AG04450 (cell line): ENCODE results near the gene LAIR1. TPM values are rescaled to one million over a fixed set of nuclear protein-coding genes. Genes with fewer than 3 reads are reported as not detected.

Experiments
- CTCF ChIA-PET: fragments of 300-600, 350-600 bp; formaldehyde crosslinking; extraction: SDS; loops from one replicate; lab custom pipeline; 2022; ENCODE audit warnings: antibody characterized with exemption, inconsistent platforms; lab: Charles Lee
- POLR2A ChIA-PET: fragments of 350-600 bp; formaldehyde crosslinking; extraction: SDS; loops from one replicate; lab custom pipeline; 2021; ENCODE audit warnings: antibody characterized with exemption, inconsistent platforms; lab: Yijun Ruan, JAX
- DNase-seq: peaks from one replicate; pipeline ENCODE4 v3.0.0-alpha.2; 2011; ENCODE audit warnings: low read depth, low spot score
- H3K27ac ChIP-seq: one replicate; pipeline ENCODE4 v1.5.1; 2012; ENCODE audit warnings: low read depth, low read length, control low read depth
- H3K27me3 ChIP-seq: one replicate; pipeline ENCODE4 v1.6.0; 2012; ENCODE audit warnings: low read length; ENCODE audit not compliant: control insufficient read depth, insufficient read depth
- H3K4me3 ChIP-seq: 2 replicates; pipeline ENCODE4 v1.5.1; 2011; ENCODE audit warnings: mild to moderate bottlenecking, low read depth, low read length, control low read depth
- H3K9me3 ChIP-seq: 2 replicates; pipeline ENCODE4 v1.5.1; 2012; ENCODE audit warnings: low read length; ENCODE audit not compliant: control insufficient read depth, insufficient read depth
- CTCF ChIP-seq: IDR thresholded peaks from 2 replicates; pipeline ENCODE4 v1.5.1; 2011; ENCODE audit warnings: low read depth, low read length, control low read depth, inconsistent platforms
- polyA plus RNA-seq: library from polyadenylated mRNA; depleted of rRNA; stranded (reverse); fragments of >200 nt; gene quantifications from 2 replicates; pipeline ENCODE4 v1.2.3, GENCODE V29; 2011

Gene LAIR1
- polyA plus RNA-seq, 1 experiment, result not detected

GRCh38 chr19:54395685-54396084 lies 31.0 kb upstream of the LAIR1 start:
- no peak for DNase-seq
- ChIA-PET CTCF (no interaction called here), POLR2A (no interaction called here)
- no peak overlapping the region for H3K4me3 ChIP-seq
- H3K27me3 ChIP-seq, result no peaks in the 10 kb centered on the region
- peaks cover 4% of the 10 kb centered on the region for H3K9me3 ChIP-seq
- H3K27ac ChIP-seq, result no peak overlapping the region
- no peak for TF ChIP-seq CTCF

GRCh38 chr19:54393381-54393780 lies 28.6 kb upstream of the LAIR1 start:
- no peak for TF ChIP-seq CTCF
- Histone ChIP-seq H3K27ac (no peak overlapping the region), H3K4me3 (no peak overlapping the region), H3K27me3 (peaks cover 4% of the 10 kb centered on the region), H3K9me3 (peaks cover 4% of the 10 kb centered on the region; the same call in 1 of the 2 replicates)
- ChIA-PET CTCF (no interaction called here), POLR2A (no interaction called here)
- DNase-seq, result no peak

GRCh38 chr19:54392105-54392504 lies 27.4 kb upstream of the LAIR1 start:
- peaks cover 5% of the 10 kb centered on the region for H3K27me3 ChIP-seq
- no peak overlapping the region for H3K27ac ChIP-seq
- no peak for TF ChIP-seq CTCF
- peaks cover 4% of the 10 kb centered on the region; the same call in 1 of the 2 replicates for H3K9me3 ChIP-seq
- DNase-seq, result no peak
- no peak overlapping the region for H3K4me3 ChIP-seq
- CTCF ChIA-PET, result interaction anchor here (1.0 to 2.7 kb wide), 9 partner anchors 10 to 599 kb away, joined by 5 to 13 read pairs (median 6); no protein-coding TSS in a partner anchor
- POLR2A ChIA-PET, result no interaction called here

GRCh38 chr19:54391589-54392061 lies 26.9 kb upstream of the LAIR1 start:
- H3K4me3 ChIP-seq, result no peak overlapping the region
- DNase-seq, result no peak
- peaks cover 4% of the 10 kb centered on the region; the same call in 1 of the 2 replicates for H3K9me3 ChIP-seq
- H3K27me3 ChIP-seq, result peaks cover 5% of the 10 kb centered on the region
- TF ChIP-seq CTCF, result 0 out of 2 replicates have a peak, but pooled peaks have one; percentile 1
- CTCF ChIA-PET, result interaction anchor here (0.7 to 2.7 kb wide), 13 partner anchors 8 to 619 kb away, joined by 3 to 14 read pairs (median 6); no protein-coding TSS in a partner anchor
- H3K27ac ChIP-seq, result no peak overlapping the region
- POLR2A ChIA-PET, result no interaction called here

GRCh38 chr19:54390942-54391577 lies 26.3 kb upstream of the LAIR1 start:
- Histone ChIP-seq H3K9me3 (peaks cover 4% of the 10 kb centered on the region; the same call in 1 of the 2 replicates), H3K4me3 (no peak overlapping the region), H3K27ac (no peak overlapping the region), H3K27me3 (peaks cover 5% of the 10 kb centered on the region)
- TF ChIP-seq CTCF, result peak; percentile 74
- peak; percentile 16 for DNase-seq
- ChIA-PET POLR2A (no interaction called here), CTCF (interaction anchor here (0.7 to 2.7 kb wide), 17 partner anchors 9 to 619 kb away, joined by 3 to 14 read pairs (median 6); no protein-coding TSS in a partner anchor)
